DMS 273 treated with DMSO at 0.1 percent for 48 hours (cell line): Measurements from ENCODE around the gene IL10RB.
"Not testable (repeated sequence)": the region's sequence is repeated elsewhere in the genome, so short reads cannot be mapped to it uniquely, and the experiment has no call there.

Experiments used
- DNase-seq: peaks from one replicate; lab custom pipeline; 2025; lab: John Stamatoyannopoulos, UW

IL10RB gene

GRCh38 chr21:33266050-33266788 lies at the start of gene IL10RB:
IL10RB (plus strand) TSS chr21:33266367; CDS start chr21:33266466, 99 bp downstream.
- peak; percentile 16 for DNase-seq

DNA sequence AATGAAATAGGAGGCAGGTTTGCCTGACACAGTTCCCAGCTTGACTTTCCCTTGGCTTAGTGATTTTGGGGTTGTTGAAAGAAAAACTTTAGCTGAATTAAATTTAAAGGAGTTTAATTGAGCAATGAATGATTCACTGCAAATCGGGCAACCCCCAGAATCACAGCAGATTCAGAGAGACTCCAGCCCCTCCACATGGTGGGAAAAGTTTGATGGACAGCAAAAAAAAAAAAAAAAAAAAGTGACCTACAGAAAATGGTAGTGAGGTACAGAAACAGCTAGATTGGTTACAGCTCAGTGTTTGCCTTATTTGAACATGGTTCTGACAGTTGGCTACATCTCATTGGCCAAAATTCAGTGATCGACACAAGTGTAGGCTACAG lies 49.0 kb upstream of the IL10RB start:
- DNase-seq = no peak

- no peak for DNase-seq
Measured at GRCh38 chr21:33219300-33219699, 46.9 kb upstream of the IL10RB start.

GRCh38 chr21:33219954-33220353 lies 46.2 kb upstream of the IL10RB start:
- DNase-seq = no peak

DNA sequence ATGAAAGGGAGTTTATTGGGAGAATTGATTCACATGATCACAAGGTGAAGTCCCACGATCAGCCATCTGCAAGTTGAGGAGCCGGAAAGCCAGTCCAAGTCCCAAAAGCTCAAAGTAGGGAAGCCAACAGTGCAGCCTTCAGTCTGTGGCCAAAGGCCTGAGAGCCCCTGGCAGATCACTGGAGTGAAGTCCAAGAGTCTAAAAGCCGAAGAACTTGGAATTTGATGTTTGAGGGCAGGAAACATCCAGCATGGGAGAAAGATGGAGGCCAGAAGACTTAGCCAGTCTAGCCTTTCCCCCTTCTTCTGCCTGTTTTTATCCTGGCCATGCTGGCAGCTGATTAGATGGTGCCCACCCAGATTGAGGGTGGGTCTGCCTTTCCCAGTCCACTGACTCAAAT lies 40.8 kb upstream of the IL10RB start:
- DNase-seq = not testable (repeated sequence)

DNA sequence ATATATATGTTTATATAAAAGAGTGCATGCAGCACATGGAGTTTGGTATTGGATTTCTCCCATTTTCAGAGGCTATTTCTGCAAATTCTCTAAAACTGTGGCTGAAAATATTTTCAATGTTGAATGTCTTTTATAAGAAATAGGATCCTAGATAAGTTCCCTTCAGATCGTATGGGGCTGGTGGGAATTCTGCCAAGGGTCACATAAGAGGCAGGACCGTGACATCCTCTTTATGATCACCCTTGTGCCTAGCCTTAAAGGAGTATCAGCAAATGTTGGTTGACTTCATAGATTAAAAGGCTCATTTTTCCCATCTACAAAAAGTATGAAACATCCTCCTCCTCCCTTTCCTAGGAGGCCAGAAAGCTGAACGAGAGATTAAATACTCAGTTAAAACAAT lies 37.7 kb upstream of the IL10RB start:
- DNase-seq = no peak

DNA sequence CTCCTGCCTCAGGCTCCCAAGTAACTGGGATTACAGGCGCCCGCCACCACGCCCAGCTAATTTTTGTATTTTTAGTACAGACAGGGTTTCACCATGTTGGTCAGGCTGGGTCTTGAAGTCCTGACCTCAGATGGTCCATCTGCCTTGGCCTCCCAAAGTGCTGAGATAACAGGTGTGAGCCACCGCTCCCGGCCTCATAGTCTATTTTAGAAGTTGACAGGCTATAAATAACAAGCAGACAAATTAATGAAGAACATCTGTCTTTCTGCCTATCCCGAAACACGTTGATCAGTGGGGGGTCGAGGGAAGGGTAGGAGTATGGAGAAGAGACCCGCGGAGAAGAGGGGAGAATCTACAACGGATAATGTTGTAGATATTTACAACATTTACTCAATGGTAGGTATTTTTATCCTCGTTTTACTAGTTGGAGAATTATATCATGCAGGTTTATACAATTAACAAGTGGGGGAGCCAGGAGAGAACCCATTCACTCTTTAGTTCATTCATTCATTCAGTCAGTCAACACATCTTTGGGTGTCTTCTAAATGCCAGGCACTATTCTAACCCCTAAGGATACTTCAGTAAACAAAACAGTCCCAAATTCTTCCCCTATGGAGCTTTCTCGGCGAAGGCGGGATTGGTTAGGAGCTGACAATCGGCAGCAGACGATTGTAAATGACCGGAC lies 36.9 kb upstream of the IL10RB start:
- DNase-seq = peak; percentile 64

- DNase-seq = no peak
Measured at GRCh38 chr21:33229784-33230544, 36.2 kb upstream of the IL10RB start, which contains the start of gene IFNAR2. IFNAR2 (plus strand) TSS chr21:33229938; CDS start chr21:33241923, 11,985 bp downstream.

DNA sequence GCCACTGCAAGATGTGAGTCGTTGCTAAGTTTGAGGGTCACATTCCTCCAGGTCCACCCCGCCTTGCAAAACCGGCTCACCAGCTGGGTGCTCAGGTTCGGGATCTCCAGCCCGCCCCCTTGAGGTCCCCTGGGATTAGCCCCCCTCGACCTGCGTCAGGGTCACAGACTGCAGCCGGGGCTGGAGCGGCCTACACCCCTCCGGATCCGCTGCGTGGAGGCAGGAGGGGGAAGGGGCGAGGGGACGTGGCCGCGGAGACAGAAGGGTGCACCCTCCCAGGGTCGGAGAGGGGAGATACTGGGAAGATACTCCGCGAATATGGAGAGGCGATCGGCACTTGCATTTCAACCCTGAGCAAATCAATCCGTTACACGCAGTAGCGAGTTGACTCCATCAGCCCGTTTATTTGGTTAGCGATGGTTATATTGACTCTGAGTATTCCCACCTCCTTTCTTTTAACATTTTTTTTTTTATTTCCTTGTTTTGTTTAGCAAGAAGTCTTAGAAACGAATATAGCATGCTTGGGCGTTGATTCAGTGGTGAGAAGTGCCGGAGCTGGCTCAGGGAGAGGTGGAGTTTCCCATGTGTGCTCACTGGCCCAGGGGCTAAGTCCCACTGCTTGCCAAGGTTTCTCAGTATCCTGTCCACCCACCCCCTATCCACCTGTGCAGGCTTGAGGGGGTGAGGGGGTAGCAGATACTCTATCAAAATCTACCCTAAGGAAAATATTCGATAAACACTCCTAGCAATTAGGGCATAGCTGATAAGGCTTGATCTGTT lies 35.4 kb upstream of the IL10RB start:
- no peak for DNase-seq

- no peak for DNase-seq
Measured at GRCh38 chr21:33231526-33231925, 34.6 kb upstream of the IL10RB start.

DNA sequence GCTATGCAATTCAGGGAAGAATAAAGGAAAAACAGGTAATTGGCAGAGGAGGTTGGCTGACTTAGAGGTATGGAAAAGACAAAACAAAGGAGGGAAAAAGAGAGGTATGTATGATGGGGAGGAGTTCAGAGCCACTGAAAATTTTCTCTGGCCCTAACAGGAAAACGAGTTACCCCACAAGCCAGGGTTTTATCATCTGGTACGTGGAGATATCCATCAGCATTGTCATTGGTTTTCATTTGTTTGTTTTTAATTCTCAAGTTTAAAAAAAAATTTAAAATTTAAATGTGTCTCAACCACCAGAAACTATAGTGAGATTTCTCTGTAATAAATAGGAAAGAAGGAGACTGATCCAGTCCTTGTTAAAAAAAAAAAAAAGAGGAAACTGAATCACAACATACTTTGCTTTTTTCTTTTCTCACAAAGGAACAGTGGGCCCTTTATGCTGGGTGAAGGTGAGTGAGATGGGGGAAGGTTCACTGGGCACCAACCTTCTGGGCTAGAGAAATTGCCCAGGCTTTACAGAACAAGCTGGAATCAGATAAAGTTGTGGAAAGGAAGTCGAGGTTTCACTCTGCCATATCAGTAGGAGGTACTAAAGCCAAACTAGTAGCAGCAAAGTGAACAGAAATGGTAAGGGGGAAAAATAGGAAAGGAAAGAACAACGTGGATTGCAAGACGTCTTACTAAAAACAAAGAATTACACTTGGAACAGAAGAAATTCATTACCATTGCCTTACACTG lies 33.7 kb upstream of the IL10RB start:
- DNase-seq = no peak

DNA sequence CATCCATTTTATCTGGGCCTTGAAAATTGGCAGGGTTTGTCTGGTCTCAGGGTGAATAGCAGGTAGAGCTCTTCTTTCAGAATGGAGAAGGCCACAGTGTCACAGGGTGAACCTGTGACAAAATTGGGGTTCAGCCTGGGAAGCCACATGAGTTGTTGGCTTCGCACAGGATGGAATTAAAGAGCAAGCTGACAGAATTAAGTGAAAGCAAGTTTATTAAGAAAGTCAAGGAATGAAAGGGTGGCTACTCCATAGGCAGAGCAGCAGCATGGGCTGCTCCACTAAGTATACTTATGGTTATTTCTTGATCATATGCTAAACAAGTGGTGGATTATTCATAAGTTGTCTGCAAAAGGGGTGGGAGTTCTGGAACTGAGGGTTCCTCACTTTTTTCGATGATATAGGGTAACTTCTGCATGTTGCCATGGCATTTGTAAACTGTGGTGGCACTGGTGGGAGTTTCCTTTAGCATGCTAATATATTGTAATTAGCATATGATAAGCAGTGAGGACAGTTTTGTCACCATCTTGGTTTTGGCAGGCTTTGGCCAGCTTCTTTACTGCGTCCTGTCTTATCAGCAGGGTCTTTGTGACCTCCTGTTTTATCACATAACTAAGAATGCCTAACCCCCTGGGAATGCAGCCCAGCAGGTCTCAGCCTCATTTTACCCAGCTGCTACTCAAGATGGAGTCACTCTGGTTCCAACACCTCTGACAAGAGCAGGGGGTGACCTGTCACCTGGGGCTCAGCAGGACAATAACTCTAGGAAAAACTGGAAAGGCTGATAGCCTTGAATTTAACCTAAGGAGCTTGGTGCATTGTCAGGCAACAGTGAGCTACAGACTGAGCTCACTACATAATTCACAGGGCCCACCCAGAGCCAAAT lies 31.3 kb upstream of the IL10RB start:
- no peak for DNase-seq

DNA sequence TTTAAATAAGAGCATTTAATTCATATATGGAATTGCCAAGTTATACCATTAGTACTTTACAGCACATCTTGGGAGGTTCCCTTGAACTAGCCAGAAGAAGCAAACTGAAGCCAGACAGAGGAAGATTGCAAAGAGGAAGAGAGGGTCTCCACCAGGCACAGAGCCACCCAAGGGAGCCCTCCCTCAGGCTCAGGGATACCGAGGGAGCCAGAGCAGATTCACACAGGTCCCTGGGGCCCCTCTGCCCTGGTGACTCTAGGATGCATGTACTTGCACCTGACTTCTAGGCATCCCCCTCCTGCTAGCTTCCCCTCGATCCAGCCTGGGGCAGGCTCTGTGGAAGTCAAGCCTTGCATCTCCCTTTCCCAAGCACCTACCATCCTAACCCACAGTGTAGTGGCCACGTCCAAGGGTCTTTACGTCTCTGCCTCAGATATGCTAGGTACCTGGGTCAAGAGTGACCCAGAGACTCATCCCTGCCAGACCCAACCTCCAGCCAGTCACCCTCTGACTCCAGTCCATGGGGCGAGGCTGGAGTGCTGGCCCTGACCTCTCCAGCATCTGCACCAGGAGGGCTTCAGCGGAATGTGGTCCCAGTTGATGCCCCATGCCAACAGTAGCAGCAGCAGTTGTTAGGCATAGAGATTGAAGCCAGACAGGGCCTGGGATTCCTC lies 30.0 kb upstream of the IL10RB start:
- no peak for DNase-seq

GRCh38 chr21:33236766-33237165 lies 29.4 kb upstream of the IL10RB start:
- no peak for DNase-seq

DNA sequence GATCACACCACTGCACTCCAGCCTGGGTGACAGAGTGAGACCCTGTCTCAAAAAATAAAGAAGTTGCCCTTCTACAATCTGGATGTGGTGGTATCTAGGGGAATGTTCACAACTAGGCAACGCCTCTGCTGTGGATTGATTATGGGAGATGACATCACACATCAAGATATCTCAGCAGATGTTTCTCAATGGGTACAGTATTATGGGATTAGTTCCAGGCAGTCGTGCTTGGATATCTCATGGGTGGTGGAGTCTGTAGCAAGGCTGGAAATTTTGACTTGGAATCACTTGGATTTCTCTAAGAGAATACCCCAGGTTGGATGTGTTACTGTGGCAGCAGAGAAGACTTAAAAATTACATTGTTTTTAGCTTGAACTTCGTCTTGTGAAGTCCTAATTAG lies 28.7 kb upstream of the IL10RB start:
- no peak for DNase-seq

DNA sequence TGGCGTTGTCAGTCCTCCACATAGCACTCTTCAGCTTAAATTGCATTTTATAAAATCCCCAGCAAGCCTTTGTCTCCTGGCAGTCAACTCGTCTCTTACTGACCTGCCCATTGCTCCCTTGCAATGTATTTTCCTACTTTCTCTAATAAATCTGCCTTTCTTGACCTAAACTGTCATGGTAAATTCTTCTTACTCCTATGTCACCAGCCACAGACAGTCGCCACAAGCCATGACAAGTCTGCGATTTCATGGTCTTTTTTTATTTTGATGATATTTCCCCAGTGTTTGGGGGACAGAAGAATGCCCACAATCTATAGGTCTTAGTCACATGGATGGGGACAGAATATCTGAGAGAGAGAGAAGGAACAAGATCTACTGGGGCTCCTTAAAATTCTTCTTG lies 28.0 kb upstream of the IL10RB start:
- DNase-seq = no peak

- no peak for DNase-seq
Measured at GRCh38 chr21:33238565-33239255, 27.5 kb upstream of the IL10RB start.

- not testable (repeated sequence) for DNase-seq
Measured at GRCh38 chr21:33239559-33240127, 26.5 kb upstream of the IL10RB start.

GRCh38 chr21:33240404-33240803 lies 25.8 kb upstream of the IL10RB start:
- no peak for DNase-seq
